Type B pancreatic cell (in vitro differentiated cells): ENCODE measurements around the gene IRF8. TPM values are rescaled to one million over a fixed set of nuclear protein-coding genes. Genes with fewer than 3 reads are reported as not detected.

ENCODE experiments used
- DNase-seq: peaks from one replicate; pipeline ENCODE4 v3.0.0; 2021; ENCODE audit warnings: mixed read lengths; ENCODE audit not compliant: unreplicated experiment; ENCODE audit errors: extremely low spot score
- H3K27ac Mint-ChIP-seq: 2 replicates; pipeline ENCODE4 v1.8.0; 2021; ENCODE audit warnings: mild to moderate bottlenecking, mixed read lengths
- H3K27me3 Mint-ChIP-seq: 2 replicates; pipeline ENCODE4 v1.8.0; 2021; ENCODE audit warnings: mixed read lengths
- H3K36me3 Mint-ChIP-seq: 2 replicates; pipeline ENCODE4 v1.8.0; 2021; ENCODE audit warnings: mixed read lengths
- H3K4me1 Mint-ChIP-seq: one replicate; pipeline ENCODE4 v1.8.0; 2021; ENCODE audit warnings: mixed read lengths; ENCODE audit not compliant: unreplicated experiment
- H3K4me3 Mint-ChIP-seq: 2 replicates; pipeline ENCODE4 v1.8.0; 2021; ENCODE audit warnings: mild to moderate bottlenecking, mixed read lengths
- H3K9me3 Mint-ChIP-seq: 2 replicates; pipeline ENCODE4 v1.8.0; 2021; ENCODE audit warnings: mixed read lengths
- long read RNA-seq: library from polyadenylated mRNA; unstranded; transcript quantifications from one replicate; pipeline ENCODE4 v2.0.0, GENCODE V29; 2020
- total RNA-seq: library from RNA; stranded (reverse); gene quantifications from 2 replicates; pipeline ENCODE4 v1.2.1, GENCODE V29; 2021; ENCODE audit warnings: low replicate concordance
- TF ChIP-seq, protein P1 (sequence below): fragments of 200-600 bp; sonication (generic); conservative IDR thresholded peaks from 2 replicates; pipeline ENCODE4 v1.5.0; 2021; ENCODE audit warnings: antibody characterized with exemption, mild to moderate bottlenecking

The IRF8 gene, protein sequence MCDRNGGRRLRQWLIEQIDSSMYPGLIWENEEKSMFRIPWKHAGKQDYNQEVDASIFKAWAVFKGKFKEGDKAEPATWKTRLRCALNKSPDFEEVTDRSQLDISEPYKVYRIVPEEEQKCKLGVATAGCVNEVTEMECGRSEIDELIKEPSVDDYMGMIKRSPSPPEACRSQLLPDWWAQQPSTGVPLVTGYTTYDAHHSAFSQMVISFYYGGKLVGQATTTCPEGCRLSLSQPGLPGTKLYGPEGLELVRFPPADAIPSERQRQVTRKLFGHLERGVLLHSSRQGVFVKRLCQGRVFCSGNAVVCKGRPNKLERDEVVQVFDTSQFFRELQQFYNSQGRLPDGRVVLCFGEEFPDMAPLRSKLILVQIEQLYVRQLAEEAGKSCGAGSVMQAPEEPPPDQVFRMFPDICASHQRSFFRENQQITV
- 12.6 and 21.0 TPM in 2 replicates for total RNA-seq
- long read RNA-seq, transcript IRF8-201 (9 exons, 3,030 nt): major isoform, 23 of 34 reads
- long read RNA-seq, partial matches to known transcripts: 7 of 34 reads
- long read RNA-seq, other reads (novel, unspliced or antisense): 4 of 34 reads

DNA sequence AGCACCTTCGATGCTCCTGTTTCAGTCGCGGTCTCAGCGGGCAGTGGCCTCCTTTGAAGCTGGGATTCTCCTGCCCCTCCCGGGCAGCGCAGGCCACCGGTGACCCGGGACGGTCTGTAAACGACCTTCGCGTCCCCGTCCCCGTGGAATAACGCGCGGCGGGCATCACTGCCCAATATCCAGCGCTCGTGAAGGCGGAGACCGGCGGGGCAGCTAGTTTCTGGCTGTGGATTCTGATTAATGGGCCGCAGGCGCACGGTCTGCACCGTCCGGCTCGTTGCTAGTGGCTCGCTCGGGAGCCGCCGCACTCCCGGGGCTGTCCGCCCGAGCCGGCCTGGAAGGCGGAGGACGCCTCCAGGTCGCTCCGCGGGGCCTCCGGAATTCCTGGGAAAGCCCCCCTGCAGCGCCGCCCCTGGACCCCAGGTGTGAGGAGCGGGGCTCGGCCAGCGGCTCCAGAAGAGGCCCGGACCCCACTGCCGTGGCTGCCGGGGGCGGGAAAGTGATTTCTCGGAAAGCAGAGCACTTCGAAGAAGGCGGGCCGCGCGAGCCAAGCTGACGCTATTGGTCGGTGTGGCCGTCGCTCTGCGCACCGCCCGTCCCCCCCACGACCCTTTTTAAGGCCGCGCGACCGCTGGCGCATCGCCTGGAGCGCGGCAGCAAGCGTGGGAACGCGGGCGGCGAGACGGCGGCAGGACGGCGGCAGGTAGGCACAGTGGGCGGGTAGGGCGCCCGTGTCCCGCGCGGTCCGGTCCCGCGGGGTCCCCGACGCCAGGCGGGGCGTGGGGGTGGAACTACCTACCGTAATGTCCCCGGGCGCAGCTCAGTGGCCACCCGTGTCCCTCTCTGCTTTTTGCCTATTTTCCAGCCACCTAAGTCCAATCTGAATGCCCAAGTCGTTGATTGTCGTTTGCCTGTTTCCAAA is at the start of gene IRF8:
IRF8 (plus strand) TSS at position 642 of the 922 bp plus-strand sequence. CDS start 3,854 bp downstream, outside the sequence.
- DNase-seq: peak; percentile 77
- H3K4me3 Mint-ChIP-seq: peak within 1 kb of the TSS; percentile 86
- peaks cover 18% of the 10 kb centered on the region for H3K4me1 Mint-ChIP-seq
- H3K36me3 Mint-ChIP-seq: no peaks in the 10 kb centered on the region
- peak within 1 kb of the TSS; percentile 61 for H3K27ac Mint-ChIP-seq
- TF ChIP-seq, protein P1, sequence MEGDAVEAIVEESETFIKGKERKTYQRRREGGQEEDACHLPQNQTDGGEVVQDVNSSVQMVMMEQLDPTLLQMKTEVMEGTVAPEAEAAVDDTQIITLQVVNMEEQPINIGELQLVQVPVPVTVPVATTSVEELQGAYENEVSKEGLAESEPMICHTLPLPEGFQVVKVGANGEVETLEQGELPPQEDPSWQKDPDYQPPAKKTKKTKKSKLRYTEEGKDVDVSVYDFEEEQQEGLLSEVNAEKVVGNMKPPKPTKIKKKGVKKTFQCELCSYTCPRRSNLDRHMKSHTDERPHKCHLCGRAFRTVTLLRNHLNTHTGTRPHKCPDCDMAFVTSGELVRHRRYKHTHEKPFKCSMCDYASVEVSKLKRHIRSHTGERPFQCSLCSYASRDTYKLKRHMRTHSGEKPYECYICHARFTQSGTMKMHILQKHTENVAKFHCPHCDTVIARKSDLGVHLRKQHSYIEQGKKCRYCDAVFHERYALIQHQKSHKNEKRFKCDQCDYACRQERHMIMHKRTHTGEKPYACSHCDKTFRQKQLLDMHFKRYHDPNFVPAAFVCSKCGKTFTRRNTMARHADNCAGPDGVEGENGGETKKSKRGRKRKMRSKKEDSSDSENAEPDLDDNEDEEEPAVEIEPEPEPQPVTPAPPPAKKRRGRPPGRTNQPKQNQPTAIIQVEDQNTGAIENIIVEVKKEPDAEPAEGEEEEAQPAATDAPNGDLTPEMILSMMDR: no peak
- H3K27me3 Mint-ChIP-seq: peaks cover 94% of the 10 kb centered on the region
- no peaks in the 10 kb centered on the region for H3K9me3 Mint-ChIP-seq

DNA sequence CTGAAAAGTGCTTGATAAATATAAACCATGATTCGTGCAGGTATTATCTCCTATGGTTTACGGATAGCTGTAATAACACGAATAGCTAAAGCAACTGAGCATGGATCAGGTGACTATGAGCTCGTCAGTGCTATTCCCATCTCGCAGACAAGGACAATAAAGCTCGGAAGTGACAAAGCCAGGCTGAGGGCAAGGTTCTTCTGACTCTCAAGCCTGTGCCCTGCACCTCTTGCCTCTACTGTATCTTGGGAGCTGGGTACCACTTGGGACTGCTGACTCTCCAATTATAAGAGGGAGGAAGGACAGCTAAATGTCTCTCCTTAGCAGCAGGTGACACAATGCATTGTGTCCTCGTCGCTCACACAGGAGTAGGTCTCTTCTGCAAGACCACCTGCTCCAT is 49.6 kb upstream of the IRF8 start:
- TF ChIP-seq, protein P1: no peak
- Mint-ChIP-seq H3K4me1 (peaks cover 5% of the 10 kb centered on the region), H3K9me3 (no peaks in the 10 kb centered on the region), H3K36me3 (no peaks in the 10 kb centered on the region), H3K27ac (no peak overlapping the region), H3K4me3 (no peak overlapping the region), H3K27me3 (peaks cover 11% of the 10 kb centered on the region)
- no peak for DNase-seq

DNA sequence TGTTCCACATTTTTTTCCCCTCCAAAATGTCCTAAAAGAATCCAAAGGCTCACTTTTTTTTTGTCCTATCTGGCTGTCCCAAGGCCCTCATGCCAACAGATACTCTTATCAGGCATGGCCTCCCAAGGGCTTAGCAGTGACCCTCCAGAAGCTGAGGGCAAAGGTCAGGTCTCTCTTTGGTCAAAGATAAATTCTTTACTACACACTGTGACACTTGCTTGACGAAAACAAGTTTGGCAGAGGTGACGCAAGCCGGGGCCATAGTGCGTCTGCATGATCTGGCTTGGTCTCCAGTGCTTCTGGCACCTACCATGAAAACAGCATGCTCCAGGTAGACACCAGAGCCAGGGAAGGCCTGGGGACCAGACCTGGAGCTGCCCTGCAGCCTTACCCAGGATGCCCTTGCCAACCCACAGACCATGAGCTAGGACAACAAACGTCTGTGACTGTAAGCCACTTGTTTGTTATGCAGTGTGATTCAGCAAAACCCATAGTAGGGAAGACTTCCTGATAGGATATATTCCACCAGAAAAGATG is 48.5 kb upstream of the IRF8 start:
- Mint-ChIP-seq H3K4me1 (no peaks in the 10 kb centered on the region), H3K36me3 (no peaks in the 10 kb centered on the region)

DNA sequence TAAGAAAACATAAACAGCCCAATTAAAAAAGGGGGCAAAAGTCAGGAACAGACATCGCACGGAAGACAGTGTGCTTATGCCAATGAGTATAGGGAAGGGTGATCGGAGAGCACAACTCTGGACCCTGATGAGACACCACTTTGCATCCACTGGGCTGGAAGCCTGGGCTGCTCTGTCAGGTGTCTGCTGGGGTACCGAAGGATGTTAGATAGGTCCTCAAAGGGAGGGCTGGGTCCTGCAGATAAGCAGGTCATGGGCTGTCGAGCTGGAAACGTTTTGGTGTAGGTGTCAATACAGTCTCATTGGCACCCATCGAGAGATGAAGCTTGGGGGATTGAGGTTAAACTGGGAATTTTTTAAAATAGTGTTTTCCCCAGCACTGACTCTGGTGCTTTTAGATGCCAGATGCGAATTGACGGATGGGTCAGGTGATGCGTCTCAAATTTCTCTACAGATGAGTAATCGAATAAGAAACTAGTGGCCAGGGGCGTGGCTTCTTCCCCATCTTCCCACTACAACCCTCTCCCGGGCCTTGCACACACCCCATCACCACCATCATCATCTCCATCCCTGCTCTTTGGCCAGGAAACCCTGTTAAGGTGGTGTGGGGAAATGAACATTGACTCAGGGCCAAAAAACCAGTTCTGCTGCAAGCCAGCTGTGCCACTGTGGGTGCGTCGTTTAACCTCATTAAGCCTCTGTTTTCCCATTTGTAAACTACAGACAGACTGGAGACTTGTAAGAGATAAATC is 47.8 kb upstream of the IRF8 start:
- Mint-ChIP-seq H3K27ac (peak overlapping the region; percentile 22), H3K27me3 (peaks cover 6% of the 10 kb centered on the region), H3K4me1 (no peaks in the 10 kb centered on the region), H3K36me3 (no peaks in the 10 kb centered on the region), H3K4me3 (no peak overlapping the region), H3K9me3 (no peaks in the 10 kb centered on the region)
- peak; percentile 47 for DNase-seq
- TF ChIP-seq, protein P1: no peak

More for the DNA sequence above, 48.5 kb upstream of the IRF8 start:
- Mint-ChIP-seq H3K27me3 (peaks cover 6% of the 10 kb centered on the region), H3K27ac (peak overlapping the region; percentile 37), H3K4me3 (no peak overlapping the region), H3K9me3 (no peaks in the 10 kb centered on the region)
- TF ChIP-seq, protein P1: no peak
- DNase-seq: no peak
